KOPT-K1 (cell line): Measurements from ENCODE around the gene STK39.
"Not testable (repeated sequence)": the region's sequence is repeated elsewhere in the genome, so short reads cannot be mapped to it uniquely, and the experiment has no call there.

Experiments
- H3K27ac ChIP-seq: fragments of 200-600 bp; sonication (generic); 2 replicates; pipeline ENCODE4 v1.5.1; 2016; ENCODE audit warnings: antibody characterized with exemption, mild to moderate bottlenecking, low read depth, low read length; ENCODE audit not compliant: poor library complexity, severe bottlenecking
- H3K36me3 ChIP-seq: fragments of 200-600 bp; sonication (generic); 2 replicates; pipeline ENCODE4 v1.5.1; 2017; ENCODE audit warnings: antibody characterized with exemption, mild to moderate bottlenecking, low read length, moderate library complexity; ENCODE audit not compliant: insufficient read depth
- H3K9me3 ChIP-seq: fragments of 200-600 bp; sonication (generic); 2 replicates; pipeline ENCODE4 v1.5.1; 2017; ENCODE audit warnings: antibody characterized with exemption, low read length, mild to moderate bottlenecking; ENCODE audit not compliant: insufficient read depth, poor library complexity, severe bottlenecking

STK39 gene

GRCh38 chr2:168114040-168114439 lies 133.4 kb downstream of the STK39 start:
- H3K36me3 ChIP-seq = peaks cover 62% of the 10 kb centered on the region
- no peak overlapping the region for H3K27ac ChIP-seq
- H3K9me3 ChIP-seq = no peaks in the 10 kb centered on the region

- peaks cover 35% of the 10 kb centered on the region for H3K36me3 ChIP-seq
- no peak overlapping the region for H3K27ac ChIP-seq
Observed at GRCh38 chr2:168107322-168107721, 140.1 kb downstream of the STK39 start.

GRCh38 chr2:168105127-168105683 lies 142.2 kb downstream of the STK39 start:
- no peak overlapping the region for H3K27ac ChIP-seq
- H3K36me3 ChIP-seq = peaks cover 28% of the 10 kb centered on the region
- no peaks in the 10 kb centered on the region for H3K9me3 ChIP-seq

More at GRCh38 chr2:168107322-168107721, 140.1 kb downstream of the STK39 start:
- H3K9me3 ChIP-seq = no peaks in the 10 kb centered on the region

GRCh38 chr2:168097431-168097830 lies 150.0 kb downstream of the STK39 start:
- Histone ChIP-seq H3K36me3 (peaks cover 14% of the 10 kb centered on the region), H3K9me3 (no peaks in the 10 kb centered on the region), H3K27ac (no peak overlapping the region)

- H3K27ac ChIP-seq = no peak overlapping the region
- no peaks in the 10 kb centered on the region for H3K9me3 ChIP-seq
- peaks cover 8% of the 10 kb centered on the region; the same call in 1 of the 2 replicates for H3K36me3 ChIP-seq
Observed at GRCh38 chr2:168096158-168096557, 151.2 kb downstream of the STK39 start.

- H3K9me3 ChIP-seq = no peaks in the 10 kb centered on the region
- H3K36me3 ChIP-seq = peaks cover 1% of the 10 kb centered on the region; the same call in 1 of the 2 replicates
- no peak overlapping the region for H3K27ac ChIP-seq
Observed at GRCh38 chr2:168091986-168092385, 155.4 kb downstream of the STK39 start.

GRCh38 chr2:168090366-168091135 lies 156.8 kb downstream of the STK39 start:
- Histone ChIP-seq H3K36me3 (no peaks in the 10 kb centered on the region), H3K9me3 (no peaks in the 10 kb centered on the region), H3K27ac (no peak overlapping the region)

GRCh38 chr2:168089200-168089599 lies 158.2 kb downstream of the STK39 start:
- 0 out of 2 replicates have a peak, but pooled peaks cover 3% of the 10 kb centered on the region for H3K36me3 ChIP-seq
- no peaks in the 10 kb centered on the region for H3K9me3 ChIP-seq
- peak overlapping the region; percentile 28 for H3K27ac ChIP-seq

GRCh38 chr2:168087401-168087800 lies 160.0 kb downstream of the STK39 start:
- Histone ChIP-seq H3K36me3 (0 out of 2 replicates have a peak, but pooled peaks cover 3% of the 10 kb centered on the region), H3K27ac (no peak overlapping the region), H3K9me3 (no peaks in the 10 kb centered on the region)

- Histone ChIP-seq H3K36me3 (0 out of 2 replicates have a peak, but pooled peaks cover 3% of the 10 kb centered on the region), H3K27ac (no peak overlapping the region), H3K9me3 (no peaks in the 10 kb centered on the region)
Observed at GRCh38 chr2:168086851-168087250, 160.5 kb downstream of the STK39 start.

GRCh38 chr2:168085801-168086361 lies 161.5 kb downstream of the STK39 start:
- Histone ChIP-seq H3K9me3 (no peaks in the 10 kb centered on the region), H3K27ac (no peak overlapping the region), H3K36me3 (0 out of 2 replicates have a peak, but pooled peaks cover 3% of the 10 kb centered on the region)

- H3K9me3 ChIP-seq = no peaks in the 10 kb centered on the region
- no peak overlapping the region for H3K27ac ChIP-seq
- H3K36me3 ChIP-seq = 0 out of 2 replicates have a peak, but pooled peaks cover 3% of the 10 kb centered on the region
Observed at GRCh38 chr2:168084288-168084687, 163.1 kb downstream of the STK39 start.

- H3K36me3 ChIP-seq, H3K9me3 ChIP-seq, H3K27ac ChIP-seq: not testable (repeated sequence)
Observed at GRCh38 chr2:168081452-168081851, 165.9 kb downstream of the STK39 start.

GRCh38 chr2:168079236-168079635 lies 168.2 kb downstream of the STK39 start:
- Histone ChIP-seq H3K27ac (no peak overlapping the region), H3K36me3 (peaks cover 14% of the 10 kb centered on the region; the same call in 1 of the 2 replicates), H3K9me3 (no peaks in the 10 kb centered on the region)

GRCh38 chr2:168076731-168077130 lies 170.7 kb downstream of the STK39 start:
- Histone ChIP-seq H3K36me3 (peaks cover 33% of the 10 kb centered on the region; the same call in 1 of the 2 replicates), H3K9me3 (no peaks in the 10 kb centered on the region), H3K27ac (no peak overlapping the region)
